ENCODE data around the gene ANKS3.

ANKS3 gene

GRCh38 chr16:4649744-4650442 lies 84.2 kb downstream of the ANKS3 start:
- TF ChIP-seq, protein P1, sequence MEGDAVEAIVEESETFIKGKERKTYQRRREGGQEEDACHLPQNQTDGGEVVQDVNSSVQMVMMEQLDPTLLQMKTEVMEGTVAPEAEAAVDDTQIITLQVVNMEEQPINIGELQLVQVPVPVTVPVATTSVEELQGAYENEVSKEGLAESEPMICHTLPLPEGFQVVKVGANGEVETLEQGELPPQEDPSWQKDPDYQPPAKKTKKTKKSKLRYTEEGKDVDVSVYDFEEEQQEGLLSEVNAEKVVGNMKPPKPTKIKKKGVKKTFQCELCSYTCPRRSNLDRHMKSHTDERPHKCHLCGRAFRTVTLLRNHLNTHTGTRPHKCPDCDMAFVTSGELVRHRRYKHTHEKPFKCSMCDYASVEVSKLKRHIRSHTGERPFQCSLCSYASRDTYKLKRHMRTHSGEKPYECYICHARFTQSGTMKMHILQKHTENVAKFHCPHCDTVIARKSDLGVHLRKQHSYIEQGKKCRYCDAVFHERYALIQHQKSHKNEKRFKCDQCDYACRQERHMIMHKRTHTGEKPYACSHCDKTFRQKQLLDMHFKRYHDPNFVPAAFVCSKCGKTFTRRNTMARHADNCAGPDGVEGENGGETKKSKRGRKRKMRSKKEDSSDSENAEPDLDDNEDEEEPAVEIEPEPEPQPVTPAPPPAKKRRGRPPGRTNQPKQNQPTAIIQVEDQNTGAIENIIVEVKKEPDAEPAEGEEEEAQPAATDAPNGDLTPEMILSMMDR (IDR thresholded peaks at IDR 0.05; ENCODE audit: borderline replicate concordance, control extremely low read depth, extremely low read depth, insufficient read depth, missing control alignments) = no peak
- no peak for DNase-seq (ENCODE audit: low spot score)
- in situ Hi-C loops (cut with MboI; ENCODE audit: low sequenced_read_pairs, unreplicated experiment) = no loop called here

DNA sequence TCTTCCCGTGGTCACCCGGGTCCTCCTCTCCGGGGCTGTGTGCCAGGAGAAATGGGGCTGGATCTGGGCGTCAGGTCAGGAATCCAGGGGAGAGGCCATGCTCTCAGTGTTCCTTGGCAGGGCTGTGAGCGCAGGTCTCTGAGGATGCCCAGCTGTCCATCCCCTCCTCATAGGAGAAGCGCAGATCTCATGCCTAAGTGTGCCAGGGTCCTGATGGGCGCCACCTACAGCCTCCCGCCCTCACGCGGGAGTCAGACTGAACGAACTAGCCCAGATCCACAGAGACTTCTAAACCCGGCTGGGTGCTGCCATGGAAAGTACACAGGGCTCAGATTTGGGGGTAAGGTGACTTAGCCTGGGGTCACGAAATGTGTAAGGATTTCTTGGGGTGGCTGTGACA lies 85.2 kb downstream of the ANKS3 start:
- TF ChIP-seq, protein P1 (IDR thresholded peaks at IDR 0.05; ENCODE audit: borderline replicate concordance, control extremely low read depth, extremely low read depth, insufficient read depth, missing control alignments) = no peak
- no peak for DNase-seq (ENCODE audit: low spot score)
- in situ Hi-C loops (cut with MboI; ENCODE audit: low sequenced_read_pairs, unreplicated experiment) = no loop called here

DNA sequence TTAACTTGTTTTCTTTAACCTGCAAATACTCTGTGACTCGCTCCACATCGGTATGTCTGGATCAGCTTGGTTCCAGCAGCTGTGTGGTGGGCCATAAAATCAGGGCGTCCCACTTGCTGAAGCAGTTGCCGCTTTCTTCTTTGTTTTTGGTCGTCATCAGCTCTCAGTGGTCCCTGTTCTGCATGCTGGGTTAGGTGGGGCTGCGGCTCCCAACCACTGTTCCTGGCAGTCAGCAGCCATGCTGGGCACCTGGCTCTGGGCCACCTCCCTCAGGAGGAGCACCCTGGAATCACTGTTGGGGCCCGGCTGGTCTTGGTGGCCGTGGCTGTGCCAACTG lies 86.5 kb downstream of the ANKS3 start:
- TF ChIP-seq, protein P1 (IDR thresholded peaks at IDR 0.05; ENCODE audit: borderline replicate concordance, control extremely low read depth, extremely low read depth, insufficient read depth, missing control alignments) = no peak
- in situ Hi-C loops (cut with MboI; ENCODE audit: low sequenced_read_pairs, unreplicated experiment) = no loop called here
- no peak for DNase-seq (ENCODE audit: low spot score)

GRCh38 chr16:4646773-4647643 lies 87.1 kb downstream of the ANKS3 start:
- TF ChIP-seq, protein P1 (IDR thresholded peaks at IDR 0.05; ENCODE audit: borderline replicate concordance, control extremely low read depth, extremely low read depth, insufficient read depth, missing control alignments) = no peak
- DNase-seq (ENCODE audit: low spot score) = no peak
- in situ Hi-C loops (cut with MboI; ENCODE audit: low sequenced_read_pairs, unreplicated experiment) = no loop called here

Data from GM13976 (cell line).